B cell (primary cell): ENCODE data around the gene PTPN14. TPM values are rescaled to one million over a fixed set of nuclear protein-coding genes. Genes with fewer than 3 reads are reported as not detected.

ENCODE experiments used
- ATAC-seq: fragments of 200-7000 bp; cut with Tn5 transposase; one replicate; pipeline ENCODE4 v1.10.0; 2021; ENCODE audit warnings: low read depth, mild to moderate bottlenecking, moderate number of reproducible peaks, moderate library complexity
- CTCF ChIA-PET: fragments of 350-600 bp; sonication (Branson Sonifier 250); formaldehyde crosslinking; loops from one replicate; lab custom pipeline; 2021; ENCODE audit warnings: antibody characterized with exemption, inconsistent platforms; lab: Charles Lee
- POLR2A ChIA-PET: fragments of 350-600 bp; sonication (Branson Sonifier 250); formaldehyde crosslinking; loops from one replicate; lab custom pipeline; 2021; ENCODE audit warnings: antibody characterized with exemption; lab: Charles Lee
- DNase-seq: peaks from one replicate; pipeline ENCODE4 v3.0.0; 2013
- H2AFZ ChIP-seq: 2 replicates; pipeline ENCODE4 v1.6.1; 2012; ENCODE audit warnings: mild to moderate bottlenecking, low read depth, low read length; ENCODE audit not compliant: insufficient read depth, poor library complexity, severe bottlenecking
- H3K27ac ChIP-seq, 2 donors: 1 replicate in 1 of 2; 2 replicates in 1 of 2; pipeline ENCODE4 v1.5.1; 2012 to 2013; ENCODE audit warnings: low read length in 2 of 2, mild to moderate bottlenecking in 2 of 2, moderate library complexity in 1 of 2
- H3K27me3 ChIP-seq, 4 experiments: fragments of 200-600 bp in 1 of 4; sonication (generic) in 1 of 4; replicated peaks in 1 of 4; 1 replicate in 2 of 4; 2 replicates in 2 of 4; pipeline versions ENCODE4 v1.6.1 to v1.7.0; 2013 to 2016; ENCODE audit warnings: low read length in 3 of 4, mild to moderate bottlenecking in 2 of 4, mixed read lengths in 1 of 4, moderate library complexity in 1 of 4; ENCODE audit not compliant: insufficient read depth in 4 of 4, control insufficient read depth in 3 of 4; ENCODE audit errors: control extremely low read depth in 1 of 4
- H3K36me3 ChIP-seq, 2 experiments: replicated peaks in 1 of 2; 1 replicate in 1 of 2; 2 replicates in 1 of 2; pipeline versions ENCODE4 v1.6.1 to v1.7.1; 2013; ENCODE audit warnings: low read length in 1 of 2; ENCODE audit not compliant: insufficient read depth in 2 of 2, control insufficient read depth in 1 of 2; ENCODE audit errors: control extremely low read depth in 1 of 2, extremely low read depth in 1 of 2
- H3K4me1 ChIP-seq, 2 donors: fragments of 200-600 bp in 1 of 2; sonication (generic) in 1 of 2; 1 replicate in 1 of 2; 2 replicates in 1 of 2; pipeline versions ENCODE4 v1.5.1 to v1.6.1; 2013 to 2017; ENCODE audit warnings: low read length in 2 of 2; ENCODE audit not compliant: control insufficient read depth in 2 of 2, insufficient read depth in 2 of 2
- H3K4me2 ChIP-seq: replicated peaks from 2 replicates; pipeline ENCODE3; 2012; ENCODE audit warnings: mild to moderate bottlenecking, low read depth, low read length; ENCODE audit not compliant: poor library complexity, severe bottlenecking
- H3K4me3 ChIP-seq, 5 experiments: fragments of 200-600 bp in 1 of 5; sonication (generic) in 1 of 5; 1 replicate in 3 of 5; 2 replicates in 2 of 5; pipeline versions ENCODE4 v1.5.1 to v1.7.0; 2011 to 2016; ENCODE audit warnings: low read length in 4 of 5, mild to moderate bottlenecking in 4 of 5, low read depth in 2 of 5, control low read depth in 1 of 5, moderate library complexity in 1 of 5; ENCODE audit not compliant: insufficient read depth in 1 of 5; ENCODE audit errors: control extremely low read depth in 1 of 5, extremely low read depth in 1 of 5
- H3K79me2 ChIP-seq: fragments of 200-600 bp; sonication (generic); one replicate; pipeline ENCODE4 v1.6.0; 2016; ENCODE audit warnings: low read length; ENCODE audit not compliant: control insufficient read depth, insufficient read depth
- H3K9ac ChIP-seq: fragments of 200-600 bp; sonication (generic); 2 replicates; pipeline ENCODE4 v1.6.1; 2017; ENCODE audit warnings: mild to moderate bottlenecking, low read length, moderate library complexity
- H3K9me3 ChIP-seq, 3 donors: one replicate each; pipeline versions ENCODE4 v1.6.1 to v1.7.1; 2013; ENCODE audit warnings: low read length in 2 of 3; ENCODE audit not compliant: control insufficient read depth in 2 of 3, insufficient read depth in 1 of 3; ENCODE audit errors: control extremely low read depth in 1 of 3
- H4K20me1 ChIP-seq: 2 replicates; pipeline ENCODE4 v1.6.0; 2012; ENCODE audit warnings: mild to moderate bottlenecking, low read length; ENCODE audit not compliant: insufficient read depth, control insufficient read depth, poor library complexity, severe bottlenecking
- H3K27ac Mint-ChIP-seq: one replicate; pipeline ENCODE4 v1.8.0; 2021; ENCODE audit warnings: mixed read lengths
- H3K27me3 Mint-ChIP-seq: one replicate; pipeline ENCODE4 v1.8.0; 2021; ENCODE audit warnings: mixed read lengths
- H3K4me1 Mint-ChIP-seq: one replicate; pipeline ENCODE4 v1.8.0; 2021; ENCODE audit warnings: mixed read lengths
- H3K4me3 Mint-ChIP-seq: one replicate; pipeline ENCODE4 v1.8.0; 2021; ENCODE audit warnings: mixed read lengths
- H3K9me3 Mint-ChIP-seq: one replicate; pipeline ENCODE4 v1.8.0; 2022; ENCODE audit warnings: mixed read lengths; ENCODE audit not compliant: insufficient read depth
- CTCF ChIP-seq: fragments of 200-600 bp; IDR thresholded peaks from one replicate; pipeline ENCODE4 v1.8.0; 2022; ENCODE audit warnings: antibody characterized with exemption, mild to moderate bottlenecking
- EZH2 ChIP-seq: IDR thresholded peaks from 2 replicates; pipeline ENCODE4 v1.6.1; 2012; ENCODE audit warnings: borderline replicate concordance, low read depth, mild to moderate bottlenecking, moderate library complexity, low read length; ENCODE audit not compliant: insufficient read depth, poor library complexity, severe bottlenecking
- WGBS: methylation state at CpG from one replicate; pipeline ENCODE4 v1.1.5; 2013; ENCODE audit warnings: missing lambda C conversion rate; ENCODE audit not compliant: insufficient coverage; 5-methylcytosine and 5-hydroxymethylcytosine counted together
- intact Hi-C: fragments of 100-400 bp; cut with micrococcal nuclease; formaldehyde crosslinking; loops from one replicate; pipeline ENCODE4 v1.10.0; 2022
- polyA plus RNA-seq: library from polyadenylated mRNA; depleted of rRNA; stranded (reverse); fragments of >200 nt; gene quantifications from 2 replicates; pipeline ENCODE4 v1.2.3, GENCODE V29; 2012
- total RNA-seq, 2 donors: library from RNA; stranded (reverse); fragments of 120-200 nt in 1 of 2; gene quantifications; 1 replicate in 1 of 2; 2 replicates in 1 of 2; pipeline versions ENCODE4 v1.2.3 to v1.2.4, GENCODE V29; 2013 to 2022

Gene PTPN14
- total and polyA plus RNA-seq, 2 donors (not counting 1 experiment from before 2014, with no cell fraction given), result under 0.01 TPM; not detected in 1

- H3K27me3 Mint-ChIP-seq, result no peaks in the 10 kb centered on the region
These were observed 248.1 kb downstream of the PTPN14 start for GRCh38 chr1:214303141-214303930.

More at GRCh38 chr1:214303141-214303930, 248.1 kb downstream of the PTPN14 start:
- Histone ChIP-seq H3K27ac (no peak overlapping the region), H3K36me3 (no peaks in the 10 kb centered on the region), H3K4me2 (no peak overlapping the region), H2AFZ (no peak overlapping the region), H3K27me3 (no peaks in the 10 kb centered on the region), H3K4me3 (no peak overlapping the region), H3K79me2 (peaks cover 5% of the 10 kb centered on the region), H3K9me3 (no peaks in the 10 kb centered on the region), H3K9ac (no peak overlapping the region), H4K20me1 (peaks cover 15% of the 10 kb centered on the region), H3K4me1 (peaks cover 0 to 3% of the 10 kb centered on the region in 2 donors)
- H3K27ac Mint-ChIP-seq, result no peak overlapping the region
- ATAC-seq (no peak), DNase-seq (no peak)
- no peaks in the 10 kb centered on the region for H3K9me3 Mint-ChIP-seq
- TF ChIP-seq CTCF (no peak), EZH2 (no peak)
- ChIA-PET POLR2A (no interaction called here), CTCF (interaction anchor here (1.0 to 3.2 kb wide), 6 partner anchors 25 to 51 kb away, joined by 3 to 17 read pairs (median 7); no protein-coding TSS in a partner anchor)
- intact Hi-C loops, result no loop called here
- peaks cover 13% of the 10 kb centered on the region for H3K4me1 Mint-ChIP-seq
- H3K4me3 Mint-ChIP-seq, result no peak overlapping the region
- WGBS, result 80% methylated on average over 21 of the region's 25 CpGs
